AG04449 (cell line): Measurements from ENCODE around the gene RAF1.
"Not testable (repeated sequence)": the region's sequence is repeated elsewhere in the genome, so short reads cannot be mapped to it uniquely, and the experiment has no call there.

Experiments
- CTCF ChIA-PET: fragments of 350-600 bp; formaldehyde crosslinking; extraction: SDS; loops from one replicate; lab custom pipeline; 2021; ENCODE audit warnings: antibody characterized with exemption; lab: Yijun Ruan, JAX
- POLR2A ChIA-PET: fragments of 400-600, 350-600 bp; formaldehyde crosslinking; extraction: SDS; loops from one replicate; lab custom pipeline; 2020; ENCODE audit warnings: antibody characterized with exemption, inconsistent platforms; lab: Yijun Ruan, JAX
- DNase-seq: peaks from one replicate; pipeline ENCODE4 v3.0.0-alpha.2; 2010; ENCODE audit warnings: low read depth, low spot score
- H3K4me3 ChIP-seq: 2 replicates; pipeline ENCODE4 v1.5.1; 2011; ENCODE audit warnings: low read depth, mild to moderate bottlenecking, control low read depth, low read length
- TF ChIP-seq, protein P1 (sequence below): IDR thresholded peaks from one replicate; pipeline ENCODE4 v1.5.1; 2011; ENCODE audit warnings: mild to moderate bottlenecking, moderate library complexity, low read length, control low read depth, inconsistent platforms; ENCODE audit not compliant: insufficient read depth; ENCODE audit errors: missing control alignments

Gene RAF1

GRCh38 chr3:12671120-12671450 lies 7.2 kb upstream of the RAF1 start:
- TF ChIP-seq, protein P1, sequence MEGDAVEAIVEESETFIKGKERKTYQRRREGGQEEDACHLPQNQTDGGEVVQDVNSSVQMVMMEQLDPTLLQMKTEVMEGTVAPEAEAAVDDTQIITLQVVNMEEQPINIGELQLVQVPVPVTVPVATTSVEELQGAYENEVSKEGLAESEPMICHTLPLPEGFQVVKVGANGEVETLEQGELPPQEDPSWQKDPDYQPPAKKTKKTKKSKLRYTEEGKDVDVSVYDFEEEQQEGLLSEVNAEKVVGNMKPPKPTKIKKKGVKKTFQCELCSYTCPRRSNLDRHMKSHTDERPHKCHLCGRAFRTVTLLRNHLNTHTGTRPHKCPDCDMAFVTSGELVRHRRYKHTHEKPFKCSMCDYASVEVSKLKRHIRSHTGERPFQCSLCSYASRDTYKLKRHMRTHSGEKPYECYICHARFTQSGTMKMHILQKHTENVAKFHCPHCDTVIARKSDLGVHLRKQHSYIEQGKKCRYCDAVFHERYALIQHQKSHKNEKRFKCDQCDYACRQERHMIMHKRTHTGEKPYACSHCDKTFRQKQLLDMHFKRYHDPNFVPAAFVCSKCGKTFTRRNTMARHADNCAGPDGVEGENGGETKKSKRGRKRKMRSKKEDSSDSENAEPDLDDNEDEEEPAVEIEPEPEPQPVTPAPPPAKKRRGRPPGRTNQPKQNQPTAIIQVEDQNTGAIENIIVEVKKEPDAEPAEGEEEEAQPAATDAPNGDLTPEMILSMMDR = no peak
- no peak for DNase-seq
- ChIA-PET CTCF (interaction anchor here (0.7 to 1.5 kb wide), 3 partner anchors 9 to 36 kb away, joined by 3 to 4 read pairs (median 3); no protein-coding TSS in a partner anchor), POLR2A (no interaction called here)
- no peak overlapping the region for H3K4me3 ChIP-seq

- TF ChIP-seq, protein P1 = no peak
- POLR2A ChIA-PET = no interaction called here
- DNase-seq = no peak
- no peak overlapping the region for H3K4me3 ChIP-seq
- CTCF ChIA-PET = interaction anchor here (0.7 to 1.5 kb wide), 3 partner anchors 9 to 36 kb away, joined by 3 to 4 read pairs (median 3); no protein-coding TSS in a partner anchor
These were observed 6.6 kb upstream of the RAF1 start for GRCh38 chr3:12670365-12671119.

- TF ChIP-seq, protein P1 = no peak
- ChIA-PET CTCF (interaction anchor here (0.8 to 1.3 kb wide), 2 partner anchors 105 to 179 kb away, joined by 4 to 5 read pairs; no protein-coding TSS in a partner anchor), POLR2A (interaction anchor here (1.0 to 1.4 kb wide), 3 partner anchors 16 to 56 kb away, joined by 3 to 6 read pairs (median 3); no protein-coding TSS in a partner anchor)
- H3K4me3 ChIP-seq = peak overlapping the region; percentile 96
- no peak for DNase-seq
These were observed 449 bp downstream of the RAF1 start for GRCh38 chr3:12663401-12663935.

DNA sequence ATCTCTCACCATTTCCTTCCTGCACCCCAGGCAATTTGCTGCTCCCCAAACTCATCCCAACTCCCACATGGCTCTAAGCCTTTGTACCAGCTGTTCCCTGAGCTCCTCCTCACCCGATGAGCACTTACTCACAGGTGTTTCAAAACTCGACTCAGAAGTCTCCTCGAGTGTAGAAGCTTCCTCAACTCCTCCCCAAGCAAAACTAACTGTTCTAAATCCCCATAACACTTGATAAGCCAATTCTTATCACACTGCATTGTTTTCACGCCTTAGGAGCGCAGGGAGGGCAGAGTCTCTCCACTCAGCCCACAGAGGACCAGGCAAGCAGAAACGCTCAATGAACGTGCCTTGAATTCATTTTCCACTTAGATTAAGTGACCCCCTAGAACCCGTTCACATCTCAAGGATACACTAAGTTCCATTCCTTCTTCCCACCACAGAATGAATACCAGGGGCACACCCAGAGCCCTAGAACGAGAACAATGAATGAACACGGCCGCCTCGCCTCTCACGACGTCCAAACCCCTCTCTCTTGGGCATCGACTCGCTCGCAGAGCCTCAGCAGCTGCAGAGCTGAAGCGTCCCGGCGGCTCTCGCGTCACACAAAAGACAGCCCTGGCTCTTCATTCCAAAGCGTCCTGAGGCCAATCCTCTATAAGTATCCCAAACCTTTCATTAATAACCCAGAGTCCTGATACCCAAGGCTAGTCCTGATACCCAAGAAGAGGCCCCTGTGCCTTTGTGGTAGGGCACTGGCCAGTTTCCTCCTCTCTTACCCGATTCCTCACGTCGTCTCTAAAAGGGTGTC lies 1.1 kb downstream of the RAF1 start:
- POLR2A ChIA-PET = interaction anchor here (1.4 kb wide), 1 partner anchor 18 kb away, joined by 3 read pairs; no protein-coding TSS in a partner anchor

DNA sequence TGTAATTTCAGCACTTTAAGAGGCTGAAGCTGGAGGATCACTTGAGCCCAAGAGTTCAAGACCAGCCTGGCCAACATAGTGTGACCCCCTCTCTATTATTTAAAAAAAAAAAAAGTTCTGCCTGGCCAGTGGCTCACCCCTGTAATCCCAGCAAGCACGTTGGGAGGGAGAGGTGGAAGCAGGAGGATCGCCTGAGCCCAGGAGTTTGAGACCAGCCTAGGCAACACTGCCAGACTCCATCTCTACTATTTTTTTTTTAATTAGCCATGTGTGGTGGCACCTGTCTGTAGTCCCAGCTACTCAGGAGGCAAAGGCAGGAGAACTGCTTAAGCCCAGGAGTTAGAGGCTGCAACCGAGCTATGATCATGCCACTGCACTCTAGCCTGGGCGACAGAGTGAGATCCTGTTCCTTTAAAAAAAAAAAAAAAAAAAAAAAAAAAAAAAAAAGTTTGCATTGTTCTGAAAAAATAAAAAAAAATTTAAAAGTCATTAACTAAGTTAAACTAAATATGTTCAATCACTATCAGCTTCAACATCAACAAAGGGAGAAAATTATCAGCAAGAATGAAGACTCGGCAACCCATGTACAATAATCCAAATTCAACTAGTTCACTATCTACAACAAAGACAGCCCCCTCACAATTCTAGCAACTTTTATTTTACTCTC lies 1.9 kb downstream of the RAF1 start:
- TF ChIP-seq, protein P1 = no peak
- DNase-seq = no peak
- POLR2A ChIA-PET = interaction anchor here (0.6 kb wide), 1 partner anchor 304 kb away, joined by 3 read pairs; no protein-coding TSS in a partner anchor
- CTCF ChIA-PET = interaction anchor here (0.6 to 1.0 kb wide), 4 partner anchors 34 to 1560 kb away, joined by 3 read pairs; no protein-coding TSS in a partner anchor
- H3K4me3 ChIP-seq = peak overlapping the region; percentile 96

More for the DNA sequence above, 1.1 kb downstream of the RAF1 start:
- CTCF ChIA-PET = interaction anchor here (0.6 to 1.0 kb wide), 5 partner anchors 35 to 1560 kb away, joined by 3 to 4 read pairs (median 3); no protein-coding TSS in a partner anchor
- H3K4me3 ChIP-seq = peak overlapping the region; percentile 96
- TF ChIP-seq, protein P1 = no peak
- no peak for DNase-seq

DNA sequence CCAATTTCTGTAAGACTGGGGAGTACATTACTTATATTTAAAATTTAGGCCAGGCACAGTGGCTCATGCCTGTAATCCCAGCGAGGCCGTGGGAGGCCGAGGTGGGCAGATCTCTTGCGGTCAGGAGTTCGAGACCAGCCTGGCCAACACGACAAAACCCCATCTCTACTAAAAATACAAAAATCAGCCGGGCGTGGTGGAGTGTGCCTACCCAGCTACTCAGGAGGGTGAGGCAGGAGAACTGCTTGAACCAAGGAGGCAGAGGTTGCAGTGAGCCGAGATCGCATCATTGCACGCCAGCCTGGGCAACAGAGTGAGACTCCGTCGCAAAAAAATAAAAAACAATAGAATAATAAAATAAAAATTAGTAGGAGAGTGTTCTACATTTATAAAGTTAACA lies 2.5 kb downstream of the RAF1 start:
- H3K4me3 ChIP-seq, POLR2A ChIA-PET, CTCF ChIA-PET, DNase-seq: not testable (repeated sequence)
